Hepatocyte (in vitro differentiated cells): ENCODE results near the gene GGCT. TPM values are rescaled to one million over a fixed set of nuclear protein-coding genes. Genes with fewer than 3 reads are reported as not detected.

Experiments used
- DNase-seq: peaks from one replicate; pipeline ENCODE4 v3.0.0-alpha.2; 2016; ENCODE audit warnings: low spot score
- H2AFZ ChIP-seq: fragments of 200-600 bp; sonication (generic); 2 replicates; pipeline ENCODE4 v1.6.0; 2016; ENCODE audit warnings: antibody characterized with exemption, mild to moderate bottlenecking
- H3K27ac ChIP-seq: fragments of 200-600 bp; sonication (generic); 2 replicates; pipeline ENCODE4 v1.5.1; 2016; ENCODE audit warnings: mild to moderate bottlenecking
- H3K27me3 ChIP-seq: fragments of 200-600 bp; sonication (generic); 2 replicates; pipeline ENCODE4 v1.6.1; 2016
- H3K36me3 ChIP-seq: fragments of 200-600 bp; sonication (generic); replicated peaks from 2 replicates; pipeline ENCODE4 v1.5.1; 2016; ENCODE audit warnings: low read depth; ENCODE audit not compliant: insufficient read depth
- H3K4me1 ChIP-seq: fragments of 200-600 bp; sonication (generic); 2 replicates; pipeline ENCODE4 v1.5.1; 2016; ENCODE audit warnings: mild to moderate bottlenecking, moderate library complexity; ENCODE audit not compliant: insufficient read depth
- H3K4me2 ChIP-seq: fragments of 200-600 bp; sonication (generic); 2 replicates; pipeline ENCODE4 v1.6.0; 2016
- H3K4me3 ChIP-seq: fragments of 200-600 bp; sonication (generic); 2 replicates; pipeline ENCODE4 v1.5.1; 2016; ENCODE audit warnings: mild to moderate bottlenecking
- H3K79me2 ChIP-seq: fragments of 200-600 bp; sonication (generic); 2 replicates; pipeline ENCODE4 v1.6.0; 2017; ENCODE audit warnings: mild to moderate bottlenecking
- H3K9me2 ChIP-seq: fragments of 200-600 bp; sonication (generic); replicated peaks from 2 replicates; pipeline ENCODE4 v1.6.0; 2017; ENCODE audit warnings: mild to moderate bottlenecking; ENCODE audit not compliant: insufficient read depth
- H3K9me3 ChIP-seq: fragments of 200-600 bp; sonication (generic); 2 replicates; pipeline ENCODE4 v1.5.1; 2016; ENCODE audit warnings: low read depth, mild to moderate bottlenecking
- H4K20me1 ChIP-seq: fragments of 200-600 bp; sonication (generic); 2 replicates; pipeline ENCODE4 v1.6.0; 2016; ENCODE audit warnings: mild to moderate bottlenecking; ENCODE audit not compliant: insufficient read depth, poor library complexity, severe bottlenecking
- CTCF ChIP-seq: fragments of 200-600 bp; sonication (generic); IDR thresholded peaks from 2 replicates; pipeline ENCODE4 v1.5.1; 2016; ENCODE audit warnings: antibody characterized with exemption, mild to moderate bottlenecking; ENCODE audit not compliant: poor library complexity
- EZH2 ChIP-seq: fragments of 200-600 bp; sonication (generic); IDR thresholded peaks from 2 replicates; pipeline ENCODE4 v1.6.1; 2016; ENCODE audit warnings: antibody characterized with exemption, mild to moderate bottlenecking, borderline replicate concordance
- EZH2phosphoT487 ChIP-seq: fragments of 200-600 bp; sonication (generic); IDR thresholded peaks from one replicate; pipeline ENCODE4 v1.6.1; 2018; ENCODE audit warnings: antibody characterized with exemption, mild to moderate bottlenecking, low read depth, moderate library complexity; ENCODE audit not compliant: unreplicated experiment, severe bottlenecking
- WGBS: methylation state at CpG from one replicate; pipeline ENCODE4 v1.1.6; 2016; ENCODE audit warnings: low lambda C conversion rate; ENCODE audit errors: missing lambda C conversion rate; 5-methylcytosine and 5-hydroxymethylcytosine counted together
- polyA plus RNA-seq: library from polyadenylated mRNA; unstranded; fragments of >200 nt; fragmentation: Nextera tagmentation; extraction: Ambion mirVana; gene quantifications from 2 replicates; pipeline ENCODE4 v1.2.1, GENCODE V29; 2016
- total RNA-seq: library from RNA; depleted of rRNA; stranded (reverse); fragments of >200 nt; gene quantifications from 2 replicates; pipeline ENCODE4 v1.2.3, GENCODE V29; 2014

Gene GGCT
- total and polyA plus RNA-seq, 2 experiments from 2014 or later = 43.4 to 55.7 TPM

GRCh38 chr7:30501264-30501663 lies 3.4 kb downstream of the GGCT start:
- Histone ChIP-seq H3K79me2 (peaks cover 48% of the 10 kb centered on the region), H3K9me2 (no peaks in the 10 kb centered on the region), H3K9me3 (no peaks in the 10 kb centered on the region), H4K20me1 (no peaks in the 10 kb centered on the region), H3K36me3 (no peaks in the 10 kb centered on the region), H3K4me1 (no peaks in the 10 kb centered on the region), H3K27ac (no peak overlapping the region), H3K4me3 (no peak overlapping the region), H2AFZ (no peak overlapping the region), H3K27me3 (no peaks in the 10 kb centered on the region), H3K4me2 (no peak overlapping the region)
- WGBS = 94% methylated on average over 5 of the region's 5 CpGs
- no peak for DNase-seq
- TF ChIP-seq CTCF (no peak), EZH2 (no peak), EZH2phosphoT487 (no peak)

GRCh38 chr7:30493228-30493627 lies 11.4 kb downstream of the GGCT start:
- Histone ChIP-seq H3K4me3 (no peak overlapping the region), H3K27ac (no peak overlapping the region), H4K20me1 (no peaks in the 10 kb centered on the region), H3K36me3 (no peaks in the 10 kb centered on the region), H3K9me3 (peaks cover 3% of the 10 kb centered on the region), H3K4me1 (no peaks in the 10 kb centered on the region), H3K27me3 (no peaks in the 10 kb centered on the region), H3K9me2 (no peaks in the 10 kb centered on the region), H3K4me2 (no peak overlapping the region), H3K79me2 (no peaks in the 10 kb centered on the region), H2AFZ (no peak overlapping the region)
- TF ChIP-seq EZH2 = no peak
- TF ChIP-seq CTCF = no peak
- peak; percentile 41 for DNase-seq

- Histone ChIP-seq H3K9me3 (peaks cover 3% of the 10 kb centered on the region), H3K79me2 (no peaks in the 10 kb centered on the region), H4K20me1 (no peaks in the 10 kb centered on the region), H3K9me2 (no peaks in the 10 kb centered on the region), H3K4me1 (no peaks in the 10 kb centered on the region), H2AFZ (no peak overlapping the region), H3K4me2 (no peak overlapping the region), H3K36me3 (no peaks in the 10 kb centered on the region), H3K4me3 (no peak overlapping the region), H3K27me3 (no peaks in the 10 kb centered on the region), H3K27ac (no peak overlapping the region)
- TF ChIP-seq EZH2phosphoT487 (no peak), EZH2 (no peak), CTCF (no peak)
- no peak for DNase-seq
Observed at GRCh38 chr7:30491417-30491816, 13.2 kb downstream of the GGCT start.

GRCh38 chr7:30487371-30487770 lies 17.3 kb downstream of the GGCT start:
- H3K27ac ChIP-seq = no peak overlapping the region
- WGBS = 81% methylated on average over 1 of the region's 1 CpG
- TF ChIP-seq EZH2phosphoT487 (no peak), EZH2 (no peak), CTCF (no peak)
- no peaks in the 10 kb centered on the region for H3K4me1 ChIP-seq
- no peaks in the 10 kb centered on the region for H3K27me3 ChIP-seq
- H4K20me1 ChIP-seq = no peaks in the 10 kb centered on the region
- H3K4me2 ChIP-seq = no peak overlapping the region
- no peaks in the 10 kb centered on the region for H3K36me3 ChIP-seq
- H2AFZ ChIP-seq = no peak overlapping the region
- no peaks in the 10 kb centered on the region for H3K79me2 ChIP-seq
- no peak for DNase-seq
- no peaks in the 10 kb centered on the region for H3K9me2 ChIP-seq
- H3K9me3 ChIP-seq = peaks cover 3% of the 10 kb centered on the region
- H3K4me3 ChIP-seq = no peak overlapping the region
